ENCODE measurements around the gene SLCO2B1.

Gene SLCO2B1

DNA sequence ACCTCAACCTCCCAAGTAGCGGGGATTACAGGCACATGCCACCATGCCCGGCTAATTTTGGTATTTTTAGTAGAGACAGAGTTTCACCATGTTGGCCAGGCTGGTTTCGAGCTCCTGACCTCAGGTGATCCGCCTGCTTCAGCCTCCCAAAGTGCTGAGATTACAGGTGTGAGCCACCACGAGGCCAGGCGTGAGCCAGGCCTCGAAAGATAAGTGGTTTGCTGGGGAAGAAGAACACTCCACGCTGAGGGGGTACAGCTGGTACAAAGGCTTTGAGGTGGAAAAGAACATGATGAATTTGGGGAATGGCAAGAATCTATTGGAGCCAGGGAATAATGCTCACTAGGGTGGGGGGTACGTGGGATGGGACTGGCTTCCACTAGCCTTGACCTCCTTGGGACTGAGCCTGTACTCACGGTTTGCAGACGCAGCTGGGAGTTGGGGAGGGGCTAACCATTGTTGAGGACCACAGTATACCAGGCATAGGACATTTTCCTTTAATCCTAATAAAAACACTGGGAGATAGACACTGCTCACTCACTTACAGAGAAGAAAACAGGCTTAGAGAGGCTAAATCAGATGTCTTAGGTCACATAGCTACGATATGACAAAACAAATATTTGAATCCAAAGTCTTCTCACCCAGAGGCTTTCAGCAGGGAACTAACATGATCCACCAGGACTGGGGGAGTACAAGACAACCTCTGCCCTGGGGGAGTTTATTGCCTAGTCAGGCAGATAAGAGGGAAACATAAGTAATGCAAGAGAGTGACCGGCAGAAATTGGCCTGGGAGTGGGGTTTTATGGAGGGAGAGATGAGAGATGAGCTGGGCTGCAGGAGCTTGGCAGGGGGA is 4.9 kb downstream of the SLCO2B1 start:
- H3K27me3 ChIP-seq (replicated peaks): peaks cover 6% of the 10 kb centered on the region
- H3K4me3 ChIP-seq (ENCODE audit: low read depth, low read length): no peak overlapping the region
- H3K36me3 ChIP-seq (replicated peaks): no peaks in the 10 kb centered on the region
- in situ Hi-C loops (cut with HindIII; ENCODE audit: low pct_ligation_motif_present, low sequenced_read_pairs): no loop called here
- no peak overlapping the region for H3K27ac ChIP-seq
- TF ChIP-seq, protein P1, sequence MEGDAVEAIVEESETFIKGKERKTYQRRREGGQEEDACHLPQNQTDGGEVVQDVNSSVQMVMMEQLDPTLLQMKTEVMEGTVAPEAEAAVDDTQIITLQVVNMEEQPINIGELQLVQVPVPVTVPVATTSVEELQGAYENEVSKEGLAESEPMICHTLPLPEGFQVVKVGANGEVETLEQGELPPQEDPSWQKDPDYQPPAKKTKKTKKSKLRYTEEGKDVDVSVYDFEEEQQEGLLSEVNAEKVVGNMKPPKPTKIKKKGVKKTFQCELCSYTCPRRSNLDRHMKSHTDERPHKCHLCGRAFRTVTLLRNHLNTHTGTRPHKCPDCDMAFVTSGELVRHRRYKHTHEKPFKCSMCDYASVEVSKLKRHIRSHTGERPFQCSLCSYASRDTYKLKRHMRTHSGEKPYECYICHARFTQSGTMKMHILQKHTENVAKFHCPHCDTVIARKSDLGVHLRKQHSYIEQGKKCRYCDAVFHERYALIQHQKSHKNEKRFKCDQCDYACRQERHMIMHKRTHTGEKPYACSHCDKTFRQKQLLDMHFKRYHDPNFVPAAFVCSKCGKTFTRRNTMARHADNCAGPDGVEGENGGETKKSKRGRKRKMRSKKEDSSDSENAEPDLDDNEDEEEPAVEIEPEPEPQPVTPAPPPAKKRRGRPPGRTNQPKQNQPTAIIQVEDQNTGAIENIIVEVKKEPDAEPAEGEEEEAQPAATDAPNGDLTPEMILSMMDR (IDR thresholded peaks at IDR 0.05; ENCODE audit: low read depth, low read length, missing control alignments): no peak
- DNase-seq: peak; percentile 2

DNA sequence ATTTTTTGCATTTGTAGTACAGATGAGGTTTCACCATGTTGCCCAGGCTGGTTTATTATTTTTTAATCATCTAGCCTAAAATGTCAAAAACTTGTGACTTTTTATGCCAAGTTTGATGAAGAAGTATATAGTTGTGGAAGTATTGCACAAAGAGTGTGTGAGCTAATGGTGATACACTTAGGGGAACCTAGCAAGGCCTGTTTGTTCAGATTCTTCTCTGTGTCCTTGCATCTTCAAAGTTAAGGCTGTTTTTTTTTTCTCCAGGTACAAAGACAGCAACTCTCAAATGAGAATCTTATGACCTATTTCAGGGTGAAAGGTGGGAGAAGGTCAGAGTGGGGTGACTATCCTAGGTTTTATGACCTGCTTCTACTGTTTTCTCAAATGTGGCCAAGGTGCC is 7.3 kb downstream of the SLCO2B1 start:
- TF ChIP-seq, protein P1 (IDR thresholded peaks at IDR 0.05; ENCODE audit: low read depth, low read length, missing control alignments): no peak
- no peak for DNase-seq

DNA sequence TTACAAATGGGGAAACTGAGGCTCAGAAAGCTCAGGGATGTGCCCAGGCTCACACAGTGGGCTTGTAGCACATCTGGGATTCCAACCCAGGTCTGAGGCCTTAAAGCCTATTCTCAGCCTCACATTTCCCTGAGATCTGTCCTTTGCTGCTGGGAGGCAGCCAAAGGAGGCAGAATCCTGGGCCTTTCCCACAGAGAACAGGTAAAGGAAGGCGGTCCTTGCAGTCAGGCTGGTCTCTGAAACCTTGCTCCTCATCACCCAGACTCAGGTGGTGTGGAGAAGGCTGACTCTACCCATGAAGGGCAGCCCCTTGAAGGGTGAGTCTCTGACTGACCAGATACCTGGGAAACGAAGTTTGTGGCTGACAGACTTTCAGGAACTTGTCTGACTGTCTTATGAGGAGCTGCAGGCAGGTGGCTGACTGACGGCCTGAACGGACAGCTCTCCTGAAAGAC is 7.8 kb downstream of the SLCO2B1 start:
- TF ChIP-seq, protein P1 (IDR thresholded peaks at IDR 0.05; ENCODE audit: low read depth, low read length, missing control alignments): no peak
- peaks cover 3% of the 10 kb centered on the region for H3K27me3 ChIP-seq (replicated peaks)
- in situ Hi-C loops (cut with HindIII; ENCODE audit: low pct_ligation_motif_present, low sequenced_read_pairs): no loop called here
- DNase-seq: no peak
- no peaks in the 10 kb centered on the region for H3K36me3 ChIP-seq (replicated peaks)
- no peak overlapping the region for H3K4me3 ChIP-seq (ENCODE audit: low read depth, low read length)
- H3K27ac ChIP-seq: no peak overlapping the region

More for the DNA sequence above, 7.3 kb downstream of the SLCO2B1 start:
- Histone ChIP-seq H3K4me3 (ENCODE audit: low read depth, low read length) (no peak overlapping the region), H3K27ac (no peak overlapping the region), H3K36me3 (replicated peaks) (no peaks in the 10 kb centered on the region), H3K27me3 (replicated peaks) (peaks cover under 1% of the 10 kb centered on the region)
- in situ Hi-C loops (cut with HindIII; ENCODE audit: low pct_ligation_motif_present, low sequenced_read_pairs): no loop called here

DNA sequence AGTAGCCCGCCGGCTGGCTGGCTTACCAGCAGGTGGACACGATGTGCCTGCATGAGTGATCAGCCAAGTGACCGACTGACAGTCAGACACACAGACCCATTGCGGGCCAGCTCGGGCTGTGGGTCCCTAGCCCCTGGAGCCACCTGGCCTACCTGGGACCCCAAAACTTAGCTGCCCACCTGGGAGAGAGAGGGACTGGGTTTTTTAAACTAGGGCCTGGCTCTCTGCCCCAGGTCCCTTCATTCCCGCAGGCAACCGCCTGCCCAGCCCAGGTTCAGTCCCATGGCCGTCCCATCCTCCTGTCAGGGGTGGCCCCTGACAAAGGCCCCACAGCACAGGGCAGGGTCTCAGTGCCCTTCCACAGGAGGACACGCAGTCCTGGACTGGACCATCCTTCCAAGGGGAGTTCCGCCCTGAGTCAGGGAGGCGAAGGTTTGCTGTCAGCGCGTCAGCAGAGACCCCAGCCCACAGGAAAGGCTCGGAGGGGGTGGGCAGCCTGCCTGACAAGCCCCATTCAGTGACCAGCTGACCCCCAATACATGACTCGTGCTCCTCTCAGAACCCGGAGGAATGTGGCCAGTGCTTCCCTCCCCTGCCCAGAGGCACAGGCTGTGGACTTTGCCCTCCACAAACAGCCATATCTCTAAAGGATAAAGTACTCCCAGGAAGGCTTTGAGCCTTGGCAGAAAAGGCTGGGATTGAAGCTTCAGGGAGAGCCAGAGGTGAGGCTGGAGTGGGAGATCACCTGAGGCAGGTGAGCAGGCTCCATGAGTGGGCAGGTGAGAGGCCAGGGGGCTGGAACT is 8.4 kb downstream of the SLCO2B1 start:
- Histone ChIP-seq H3K36me3 (replicated peaks) (no peaks in the 10 kb centered on the region), H3K27me3 (replicated peaks) (peaks cover 4% of the 10 kb centered on the region), H3K27ac (no peak overlapping the region), H3K4me3 (ENCODE audit: low read depth, low read length) (no peak overlapping the region)
- in situ Hi-C loops (cut with HindIII; ENCODE audit: low pct_ligation_motif_present, low sequenced_read_pairs): no loop called here
- TF ChIP-seq, protein P1 (IDR thresholded peaks at IDR 0.05; ENCODE audit: low read depth, low read length, missing control alignments): no peak
- no peak for DNase-seq

DNA sequence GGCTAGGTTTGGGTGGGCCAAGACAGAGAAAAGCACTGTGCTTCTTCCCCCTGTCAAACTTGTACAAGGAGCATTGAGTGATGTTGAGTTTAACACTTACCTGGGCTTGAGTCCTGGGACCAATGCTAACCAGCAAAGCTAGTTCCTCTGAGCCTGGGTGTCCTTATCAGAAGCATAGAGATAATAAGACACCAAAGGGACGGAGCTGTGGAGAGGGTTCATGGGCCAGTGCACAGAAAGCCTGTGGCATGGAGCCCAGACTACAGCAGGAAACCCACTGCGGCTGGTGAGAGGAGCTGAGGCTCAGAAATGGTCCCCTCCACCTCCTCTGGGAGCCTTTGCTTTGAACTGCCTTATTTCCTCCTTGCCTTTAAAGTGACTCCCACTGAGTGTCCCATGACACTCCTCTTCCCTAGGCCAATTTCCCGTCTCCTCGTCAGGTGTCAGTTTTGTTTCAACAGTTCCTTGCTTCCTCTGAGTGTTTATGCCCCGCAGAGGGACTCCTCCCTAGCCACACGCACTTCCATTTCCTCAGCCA is 9.4 kb downstream of the SLCO2B1 start:
- H3K27me3 ChIP-seq (replicated peaks): peaks cover 6% of the 10 kb centered on the region
- DNase-seq: no peak
- no peak overlapping the region for H3K4me3 ChIP-seq (ENCODE audit: low read depth, low read length)
- TF ChIP-seq, protein P1 (IDR thresholded peaks at IDR 0.05; ENCODE audit: low read depth, low read length, missing control alignments): no peak
- in situ Hi-C loops (cut with HindIII; ENCODE audit: low pct_ligation_motif_present, low sequenced_read_pairs): no loop called here
- H3K36me3 ChIP-seq (replicated peaks): no peaks in the 10 kb centered on the region
- H3K27ac ChIP-seq: no peak overlapping the region

Data from brain microvascular endothelial cell (primary cell).